Mesenchymal stem cell (in vitro differentiated cells and primary cell): ENCODE data around the gene GALE.
"Not testable (repeated sequence)": the region's sequence is repeated elsewhere in the genome, so short reads cannot be mapped to it uniquely, and the experiment has no call there.

Experiments
- DNase-seq: peaks from one replicate; pipeline ENCODE4 v3.0.0-alpha.2; 2013
- H2AFZ ChIP-seq: one replicate; pipeline ENCODE4 v1.6.1; 2013; ENCODE audit warnings: low read depth, mild to moderate bottlenecking, control low read depth, inconsistent platforms, low read length, moderate library complexity
- H2AK5ac ChIP-seq: 2 replicates; pipeline ENCODE4 v1.6.1; 2013; ENCODE audit warnings: low read length, moderate library complexity, mild to moderate bottlenecking, inconsistent platforms; ENCODE audit not compliant: severe bottlenecking
- H2BK120ac ChIP-seq: one replicate; pipeline ENCODE4 v1.6.1; 2013; ENCODE audit warnings: low read depth, mild to moderate bottlenecking, inconsistent platforms, low read length, moderate library complexity
- H2BK12ac ChIP-seq, 2 experiments: one replicate each; pipeline ENCODE4 v1.6.1; 2013; ENCODE audit warnings: inconsistent platforms in 2 of 2, low read length in 2 of 2, mild to moderate bottlenecking in 2 of 2, moderate library complexity in 2 of 2, control low read depth in 1 of 2
- H2BK15ac ChIP-seq: one replicate; pipeline ENCODE4 v1.6.1; 2013; ENCODE audit warnings: mild to moderate bottlenecking, low read depth, inconsistent platforms; ENCODE audit not compliant: poor library complexity, severe bottlenecking
- H2BK5ac ChIP-seq: 2 replicates; pipeline ENCODE4 v1.6.1; 2013; ENCODE audit warnings: low read depth, mild to moderate bottlenecking, low read length, control low read depth, inconsistent platforms; ENCODE audit not compliant: poor library complexity, severe bottlenecking
- H3K14ac ChIP-seq, 2 experiments: one replicate each; pipeline ENCODE4 v1.6.1; 2013; ENCODE audit warnings: inconsistent platforms in 2 of 2, low read length in 2 of 2, control low read depth in 1 of 2, mild to moderate bottlenecking in 1 of 2, moderate library complexity in 1 of 2
- H3K18ac ChIP-seq, 2 experiments: one replicate each; pipeline ENCODE4 v1.6.1; 2013; ENCODE audit warnings: inconsistent platforms in 2 of 2, low read length in 2 of 2, control low read depth in 1 of 2, low read depth in 1 of 2, mild to moderate bottlenecking in 1 of 2
- H3K23ac ChIP-seq, 2 experiments: one replicate each; pipeline ENCODE4 v1.6.1; 2013; ENCODE audit warnings: inconsistent platforms in 2 of 2, low read length in 2 of 2, mild to moderate bottlenecking in 2 of 2, moderate library complexity in 2 of 2, control low read depth in 1 of 2
- H3K27ac ChIP-seq: 2 replicates; pipeline ENCODE4 v1.5.1; 2013; ENCODE audit warnings: mild to moderate bottlenecking, moderate library complexity, low read length, control low read depth, inconsistent platforms; ENCODE audit not compliant: poor library complexity, severe bottlenecking
- H3K27me3 ChIP-seq, 2 experiments: 2 replicates each; pipeline versions ENCODE4 v1.6.1 to v1.7.0; 2013; ENCODE audit warnings: low read length in 2 of 2, mild to moderate bottlenecking in 2 of 2, moderate library complexity in 2 of 2, control low read depth in 1 of 2, inconsistent platforms in 1 of 2; ENCODE audit not compliant: control insufficient read depth in 1 of 2, insufficient read depth in 1 of 2
- H3K36me3 ChIP-seq, 2 experiments: 2 replicates each; pipeline versions ENCODE4 v1.6.1 to v1.7.0; 2013; ENCODE audit warnings: low read length in 2 of 2, control low read depth in 1 of 2, inconsistent platforms in 1 of 2, low read depth in 1 of 2, mild to moderate bottlenecking in 1 of 2; ENCODE audit not compliant: insufficient read depth in 2 of 2, control insufficient read depth in 1 of 2
- H3K4ac ChIP-seq, 2 experiments: one replicate each; pipeline ENCODE4 v1.6.1; 2013; ENCODE audit warnings: inconsistent platforms in 2 of 2, low read length in 2 of 2, mild to moderate bottlenecking in 2 of 2, moderate library complexity in 2 of 2, control low read depth in 1 of 2, low read depth in 1 of 2
- H3K4me1 ChIP-seq: 2 replicates; pipeline ENCODE4 v1.6.1; 2013; ENCODE audit warnings: low read depth, low read length, control low read depth; ENCODE audit not compliant: control insufficient read depth, insufficient read depth
- H3K4me2 ChIP-seq: 2 replicates; pipeline ENCODE4 v1.6.1; 2013; ENCODE audit warnings: low read length, mild to moderate bottlenecking, inconsistent platforms; ENCODE audit not compliant: poor library complexity, severe bottlenecking
- H3K4me3 ChIP-seq, 2 experiments: 2 replicates each; pipeline versions ENCODE4 v1.5.1 to v1.7.0; 2013; ENCODE audit warnings: low read length in 2 of 2, mild to moderate bottlenecking in 2 of 2, control low read depth in 1 of 2, low read depth in 1 of 2; ENCODE audit not compliant: insufficient read depth in 1 of 2
- H3K79me1 ChIP-seq: replicated peaks from 2 replicates; pipeline ENCODE4 v1.6.1; 2013; ENCODE audit warnings: mild to moderate bottlenecking, control low read depth, low read length, inconsistent platforms; ENCODE audit not compliant: poor library complexity, severe bottlenecking
- H3K9ac ChIP-seq: 2 replicates; pipeline ENCODE4 v1.7.0; 2013; ENCODE audit warnings: mild to moderate bottlenecking, low read length, moderate library complexity
- H3K9me3 ChIP-seq: 2 replicates; pipeline ENCODE4 v1.7.0; 2013; ENCODE audit warnings: mild to moderate bottlenecking, low read length; ENCODE audit not compliant: control insufficient read depth
- H4K8ac ChIP-seq: one replicate; pipeline ENCODE4 v1.6.1; 2013; ENCODE audit warnings: inconsistent platforms, mild to moderate bottlenecking, low read length, moderate library complexity
- H4K91ac ChIP-seq: one replicate; pipeline ENCODE4 v1.6.1; 2013; ENCODE audit warnings: mild to moderate bottlenecking, low read length, inconsistent platforms
- WGBS: methylation state at CpG from one replicate; pipeline ENCODE4 v1.1.7; 2013; ENCODE audit warnings: mixed read lengths; 5-methylcytosine and 5-hydroxymethylcytosine counted together

Gene GALE

GRCh38 chr1:23783141-23783540 lies 17.4 kb downstream of the GALE start:
- H3K4me3 ChIP-seq, H3K4me2 ChIP-seq, H3K9me3 ChIP-seq, H2BK12ac ChIP-seq, H4K91ac ChIP-seq, H3K4ac ChIP-seq, H4K8ac ChIP-seq, DNase-seq, H2BK120ac ChIP-seq, H2AK5ac ChIP-seq, H3K27me3 ChIP-seq, H2AFZ ChIP-seq, H2BK5ac ChIP-seq, H2BK15ac ChIP-seq, H3K18ac ChIP-seq, H3K14ac ChIP-seq, H3K23ac ChIP-seq, H3K4me1 ChIP-seq, H3K9ac ChIP-seq, H3K27ac ChIP-seq: not testable (repeated sequence)
- Histone ChIP-seq H3K36me3 (peaks cover 16 to 60% of the 10 kb centered on the region in 2 experiments), H3K79me1 (peaks cover 16% of the 10 kb centered on the region)
- 98% methylated on average over 5 of the region's 11 CpGs for WGBS

DNA sequence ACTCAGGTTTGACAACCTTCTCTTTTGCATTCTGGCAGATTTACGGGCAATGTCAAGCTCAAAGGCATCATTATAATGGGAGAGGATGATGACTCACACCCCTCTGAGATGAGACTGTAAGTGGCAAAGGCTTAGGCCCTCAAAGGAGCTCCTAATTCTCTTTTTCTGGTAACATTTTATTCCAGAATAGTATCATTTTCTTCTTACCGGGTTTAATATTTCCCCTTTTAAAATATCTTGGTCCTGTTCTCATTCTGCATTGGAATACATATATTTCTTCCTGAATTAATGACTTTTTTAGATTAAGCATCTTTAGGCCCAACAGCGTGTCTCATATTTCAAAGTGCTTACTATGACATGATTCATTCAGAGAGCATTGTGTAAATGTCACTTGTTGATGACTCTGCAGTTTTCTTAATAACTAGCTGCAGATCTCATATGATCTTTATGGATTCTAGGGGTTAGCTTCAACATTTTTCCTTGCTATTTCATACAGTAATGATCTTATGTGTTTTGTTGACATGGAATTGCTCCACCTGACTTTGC lies 20.7 kb downstream of the GALE start:
- Histone ChIP-seq H2BK120ac (no peak overlapping the region), H3K4me2 (no peak overlapping the region), H2AFZ (no peak overlapping the region), H3K4ac (no peak overlapping the region), H3K23ac (no peak overlapping the region), H2BK5ac (no peak overlapping the region), H3K27me3 (no peaks in the 10 kb centered on the region), H2AK5ac (no peak overlapping the region), H3K4me1 (peaks cover 11% of the 10 kb centered on the region), H3K14ac (no peak overlapping the region), H3K27ac (peak overlapping the region; percentile 63), H2BK15ac (no peak overlapping the region), H3K18ac (no peak overlapping the region), H3K9me3 (no peaks in the 10 kb centered on the region), H3K9ac (peak overlapping the region; percentile 97), H2BK12ac (no peak overlapping the region), H4K8ac (no peak overlapping the region), H3K79me1 (peaks cover 17% of the 10 kb centered on the region), H4K91ac (no peak overlapping the region), H3K36me3 (peaks cover 4 to 30% of the 10 kb centered on the region in 2 experiments), H3K4me3 (peak overlapping the region in 1 of 2 experiments; percentile 96)
- peak; percentile 65 for DNase-seq
- 70% methylated on average over 3 of the region's 3 CpGs for WGBS

GRCh38 chr1:23777979-23778814 lies 22.4 kb downstream of the GALE start, which contains the start of gene PITHD1:
Gene PITHD1, plus strand, starts transcription at chr1:23778418. Its CDS starts 98 bp downstream, at chr1:23778516.
- Histone ChIP-seq H2BK120ac (no peak within 1 kb of the TSS), H3K27me3 (no peaks in the 10 kb centered on the region), H3K4me1 (peaks cover 11% of the 10 kb centered on the region), H3K9me3 (no peaks in the 10 kb centered on the region), H2AFZ (peak within 1 kb of the TSS; percentile 93), H3K36me3 (peaks cover 4 to 17% of the 10 kb centered on the region in 2 experiments), H2AK5ac (peak within 1 kb of the TSS; percentile 85), H2BK5ac (no peak within 1 kb of the TSS), H3K4me3 (peak within 1 kb of the TSS; percentile 96 to 98), H4K8ac (peak within 1 kb of the TSS; percentile 92), H3K9ac (peak within 1 kb of the TSS; percentile 97), H2BK15ac (peak within 1 kb of the TSS; percentile 19), H4K91ac (peak within 1 kb of the TSS; percentile 94), H3K27ac (peak within 1 kb of the TSS; percentile 61), H3K4ac (peak within 1 kb of the TSS; percentile 71 to 91), H3K14ac (peak within 1 kb of the TSS in 1 of 2 experiments; percentile 97), H3K79me1 (peaks cover 19% of the 10 kb centered on the region), H3K23ac (peak within 1 kb of the TSS in 1 of 2 experiments; percentile 92), H3K4me2 (peak within 1 kb of the TSS; percentile 100), H3K18ac (peak within 1 kb of the TSS; percentile 89 to 93), H2BK12ac (peak within 1 kb of the TSS in 1 of 2 experiments; percentile 68)
- DNase-seq, result peak; percentile 86
- WGBS, result under 1% methylated on average over 89 of the region's 91 CpGs

DNA sequence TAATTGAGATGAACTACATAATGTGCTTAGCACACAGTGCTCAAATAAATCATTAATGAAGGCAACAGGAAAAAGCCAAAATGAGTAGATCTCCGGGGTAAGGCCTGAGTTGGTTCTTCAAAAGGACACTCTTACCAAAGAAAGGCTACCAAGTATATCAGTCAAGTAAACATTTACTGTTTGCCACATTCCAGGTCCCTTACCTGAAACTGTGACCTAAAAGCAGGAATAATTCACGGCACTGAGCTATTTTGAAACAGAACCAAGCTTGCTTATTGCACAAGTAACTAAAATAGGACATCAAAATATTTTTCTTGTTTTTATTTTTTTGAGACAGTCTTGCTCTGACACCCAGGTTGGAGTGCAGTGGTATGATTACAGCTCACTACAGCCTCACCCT lies 24.3 kb downstream of the GALE start:
- 99% methylated on average over 2 of the region's 2 CpGs for WGBS
- H2AFZ ChIP-seq, result no peak overlapping the region

More for the DNA sequence above, 24.3 kb downstream of the GALE start:
- Histone ChIP-seq H3K27me3 (no peaks in the 10 kb centered on the region), H3K18ac (no peak overlapping the region), H2BK5ac (no peak overlapping the region), H3K4me3 (no peak overlapping the region), H3K36me3 (peaks cover 0 to 10% of the 10 kb centered on the region in 2 experiments), H2BK15ac (no peak overlapping the region), H3K9me3 (no peaks in the 10 kb centered on the region), H3K79me1 (peaks cover 19% of the 10 kb centered on the region), H2BK120ac (no peak overlapping the region), H3K27ac (no peak overlapping the region), H3K4me2 (no peak overlapping the region), H2BK12ac (no peak overlapping the region), H3K4me1 (peaks cover 9% of the 10 kb centered on the region), H3K9ac (peak overlapping the region; percentile 97), H3K14ac (no peak overlapping the region), H4K8ac (no peak overlapping the region), H4K91ac (no peak overlapping the region), H3K4ac (no peak overlapping the region), H2AK5ac (no peak overlapping the region), H3K23ac (no peak overlapping the region)
- DNase-seq, result no peak
